ENCODE measurements around the gene EVA1A.

EVA1A gene

GRCh38 chr2:75447176-75447575, 113.6 kb downstream of the EVA1A start:
- no peak for DNase-seq (ENCODE audit: low spot score)

Measured in AG08395 (cell line).